Endothelial cell of hepatic sinusoid (primary cell): ENCODE measurements around the gene TIPIN.
"Not testable (repeated sequence)": the region's sequence is repeated elsewhere in the genome, so short reads cannot be mapped to it uniquely, and the experiment has no call there.

Experiments used
- in situ Hi-C: cut with HindIII; loops from 2 replicates; pipeline ENCODE4 v1.10.0; 2017; ENCODE audit warnings: low sequenced_read_pairs

Gene TIPIN

GRCh38 chr15:66386204-66387123, 30.0 kb upstream of the TIPIN start, which contains the start of gene MAP2K1:
TSS of gene MAP2K1 (plus strand) at chr15:66386912. CDS start at chr15:66387348, 436 bp downstream.
- in situ Hi-C loops = no loop called here

GRCh38 chr15:66381376-66381775, 24.9 kb upstream of the TIPIN start:
- in situ Hi-C loops = not testable (repeated sequence)

GRCh38 chr15:66378814-66379430, 22.4 kb upstream of the TIPIN start:
- in situ Hi-C loops = no loop called here

- in situ Hi-C loops = no loop called here
Observed at GRCh38 chr15:66374179-66374578, 17.7 kb upstream of the TIPIN start.

GRCh38 chr15:66369773-66370651, 13.5 kb upstream of the TIPIN start:
- in situ Hi-C loops = no loop called here

- in situ Hi-C loops = no loop called here
Observed at GRCh38 chr15:66364944-66365528, 8.6 kb upstream of the TIPIN start.

- in situ Hi-C loops = no loop called here
Observed at GRCh38 chr15:66362776-66363175, 6.3 kb upstream of the TIPIN start.

- in situ Hi-C loops = not testable (repeated sequence)
Observed at GRCh38 chr15:66361745-66362460, 5.4 kb upstream of the TIPIN start.

- in situ Hi-C loops = no loop called here
Observed at GRCh38 chr15:66359740-66360139, 3.3 kb upstream of the TIPIN start.

GRCh38 chr15:66356077-66356358, 467 bp downstream of the TIPIN start:
- in situ Hi-C loops = no loop called here

GRCh38 chr15:66348530-66348929, 8.0 kb downstream of the TIPIN start:
- in situ Hi-C loops = not testable (repeated sequence)

GRCh38 chr15:66328771-66329170, 27.7 kb downstream of the TIPIN start:
- in situ Hi-C loops = no loop called here

- in situ Hi-C loops = no loop called here
Observed at GRCh38 chr15:66327736-66328135, 28.7 kb downstream of the TIPIN start.

- in situ Hi-C loops = no loop called here
Observed at GRCh38 chr15:66326051-66326450, 30.4 kb downstream of the TIPIN start.

GRCh38 chr15:66323312-66323928, 33.1 kb downstream of the TIPIN start:
- in situ Hi-C loops = loop anchor here (5.0 kb wide), 1 partner anchor 89 kb away; no protein-coding TSS in a partner anchor

GRCh38 chr15:66312144-66312543, 44.3 kb downstream of the TIPIN start:
- in situ Hi-C loops = loop anchor here (10.0 kb wide), 3 partner anchors 83 to 263 kb away; partner anchors contain the start of gene SNAPC5

GRCh38 chr15:66310786-66311185, 45.7 kb downstream of the TIPIN start:
- in situ Hi-C loops = loop anchor here (10.0 kb wide), 3 partner anchors 84 to 264 kb away; partner anchors contain the start of gene SNAPC5

- in situ Hi-C loops = loop anchor here (10.0 kb wide), 3 partner anchors 85 to 265 kb away; partner anchors contain the start of gene SNAPC5
Observed at GRCh38 chr15:66309828-66310227, 46.7 kb downstream of the TIPIN start.

GRCh38 chr15:66308531-66308930, 48.0 kb downstream of the TIPIN start:
- in situ Hi-C loops = no loop called here

GRCh38 chr15:66306381-66306780, 50.1 kb downstream of the TIPIN start:
- in situ Hi-C loops = no loop called here
